SK-N-SH (cell line): ENCODE measurements around the gene TCF15. TPM values are rescaled to one million over a fixed set of nuclear protein-coding genes. Genes with fewer than 3 reads are reported as not detected.

Source experiments
- CTCF ChIA-PET: fragments of 300-600, 350-600 bp; formaldehyde crosslinking; extraction: SDS; loops from one replicate; lab custom pipeline; 2021; lab: Yijun Ruan, JAX
- POLR2A ChIA-PET: fragments of 350-600 bp; sonication (Branson Sonifier 250); formaldehyde crosslinking; extraction: SDS; loops from one replicate; lab custom pipeline; 2020; ENCODE audit warnings: antibody characterized with exemption, inconsistent platforms; lab: Yijun Ruan, JAX
- DNase-seq: peaks from one replicate; pipeline ENCODE4 v3.0.0; 2012
- H2AFZ ChIP-seq: fragments of 200-600 bp; sonication (generic); 2 replicates; pipeline ENCODE4 v1.8.1; 2016; ENCODE audit warnings: antibody characterized with exemption, mild to moderate bottlenecking, low read depth
- H3F3A ChIP-seq: fragments of 200-600 bp; sonication (generic); replicated peaks from 2 replicates; pipeline ENCODE3; 2016; ENCODE audit warnings: antibody characterized with exemption, mild to moderate bottlenecking; ENCODE audit not compliant: insufficient read depth
- H3K27ac ChIP-seq, 2 experiments: fragments of 200-500 bp in 1 of 2; fragments of 200-600 bp in 1 of 2; sonication (Bioruptor generic) in 1 of 2; sonication (generic), shearing (Covaris generic) in 1 of 2; 2 replicates each; pipeline versions ENCODE4 v1.5.1 to v1.6.1; 2014 to 2016; ENCODE audit warnings: low read depth in 2 of 2, inconsistent platforms in 1 of 2, low read length in 1 of 2, mild to moderate bottlenecking in 1 of 2, mixed read lengths in 1 of 2
- H3K27me3 ChIP-seq: fragments of 200-600 bp; sonication (generic), shearing (Covaris generic); 2 replicates; pipeline ENCODE4 v1.6.1; 2016; ENCODE audit warnings: mixed run types; ENCODE audit not compliant: insufficient read depth
- H3K36me3 ChIP-seq, 2 experiments: fragments of 200-500 bp in 1 of 2; fragments of 200-600 bp in 1 of 2; sonication (Bioruptor generic) in 1 of 2; sonication (generic) in 1 of 2; replicated peaks in 1 of 2; 2 replicates each; pipeline versions ENCODE3 to v1.5.1; 2014 to 2016; ENCODE audit warnings: low read length in 1 of 2, mild to moderate bottlenecking in 1 of 2; ENCODE audit not compliant: insufficient read depth in 2 of 2, control insufficient read depth in 1 of 2
- H3K4me1 ChIP-seq, 2 experiments: fragments of 200-500 bp in 1 of 2; fragments of 200-600 bp in 1 of 2; sonication (Bioruptor generic) in 1 of 2; sonication (generic), shearing (Covaris generic) in 1 of 2; 2 replicates each; pipeline versions ENCODE4 v1.5.1 to v1.6.1; 2014 to 2016; ENCODE audit warnings: low read depth in 1 of 2, low read length in 1 of 2, mixed run types in 1 of 2; ENCODE audit not compliant: insufficient read depth in 2 of 2, control insufficient read depth in 1 of 2
- H3K4me2 ChIP-seq: fragments of 200-600 bp; sonication (generic), shearing (Covaris generic); 2 replicates; pipeline ENCODE4 v1.6.1; 2017; ENCODE audit warnings: mixed run types
- H3K4me3 ChIP-seq, 2 experiments: fragments of 200-500 bp in 1 of 2; fragments of 200-600 bp in 1 of 2; sonication (Bioruptor generic) in 1 of 2; sonication (generic), shearing (Covaris generic) in 1 of 2; 2 replicates each; pipeline versions ENCODE4 v1.5.1 to v1.8.1; 2014 to 2016; ENCODE audit warnings: low read depth in 2 of 2, inconsistent platforms in 1 of 2, low read length in 1 of 2, mild to moderate bottlenecking in 1 of 2, mixed read lengths in 1 of 2, moderate library complexity in 1 of 2
- H3K79me2 ChIP-seq: fragments of 200-600 bp; sonication (generic); 2 replicates; pipeline ENCODE4 v1.8.1; 2017; ENCODE audit warnings: mild to moderate bottlenecking; ENCODE audit not compliant: insufficient read depth
- H3K9ac ChIP-seq: fragments of 200-600 bp; sonication (generic); 2 replicates; pipeline ENCODE4 v1.6.1; 2017; ENCODE audit warnings: mixed run types
- H3K9me2 ChIP-seq: fragments of 200-600 bp; sonication (generic); 2 replicates; pipeline ENCODE4 v1.6.1; 2017; ENCODE audit warnings: mixed run types
- H3K9me3 ChIP-seq: fragments of 200-600 bp; sonication (generic); 2 replicates; pipeline ENCODE4 v1.6.1; 2017; ENCODE audit warnings: mixed run types, mild to moderate bottlenecking, moderate library complexity
- H4K20me1 ChIP-seq: fragments of 200-600 bp; sonication (generic); 2 replicates; pipeline ENCODE4 v1.6.1; 2017; ENCODE audit warnings: mild to moderate bottlenecking, mixed run types; ENCODE audit not compliant: insufficient read depth
- FOXM1 ChIP-seq: IDR thresholded peaks from 2 replicates; pipeline ENCODE4 v1.4.0; 2012; ENCODE audit warnings: low read depth, mild to moderate bottlenecking
- MXI1 ChIP-seq: IDR thresholded peaks from 2 replicates; pipeline ENCODE4 v1.6.1; 2012; ENCODE audit warnings: mild to moderate bottlenecking, low read depth, low read length, improper control_type of control experiment
- NFIC ChIP-seq: IDR thresholded peaks from 2 replicates; pipeline ENCODE4 v1.4.0; 2012; ENCODE audit warnings: borderline replicate concordance
- REST ChIP-seq: IDR thresholded peaks from 2 replicates; pipeline ENCODE4 v1.6.1; 2012; ENCODE audit warnings: mild to moderate bottlenecking, low read depth, low read length, moderate library complexity
- SIN3A ChIP-seq: IDR thresholded peaks from 2 replicates; pipeline ENCODE4 v1.6.1; 2012; ENCODE audit warnings: low read depth, mild to moderate bottlenecking, low read length, moderate library complexity, borderline replicate concordance
- SMC3 ChIP-seq: IDR thresholded peaks from 2 replicates; pipeline ENCODE4 v1.6.1; 2012; ENCODE audit warnings: low read depth, low read length, improper control_type of control experiment
- TAF1 ChIP-seq: IDR thresholded peaks from 2 replicates; pipeline ENCODE4 v1.6.1; 2012; ENCODE audit warnings: low read depth, mild to moderate bottlenecking, low read length, moderate library complexity, borderline replicate concordance
- WGBS: methylation state at CpG from one replicate; pipeline ENCODE4 v1.1.6; 2017; ENCODE audit warnings: low lambda C conversion rate; 5-methylcytosine and 5-hydroxymethylcytosine counted together
- polyA plus RNA-seq, 3 experiments: library from polyadenylated mRNA; depleted of rRNA; stranded (reverse); fragments of >200 nt; gene quantifications; 2 replicates each; pipeline ENCODE4 v1.2.3, GENCODE V29; 2012
- TF ChIP-seq, protein P1 (sequence below): IDR thresholded peaks from 2 replicates; pipeline ENCODE4 v1.4.0; 2012; ENCODE audit warnings: low read depth, borderline replicate concordance
- TF ChIP-seq, protein P2 (sequence below): fragments of 150-350 bp; IDR thresholded peaks from 2 replicates; pipeline ENCODE4 v1.6.1; 2016; ENCODE audit warnings: mild to moderate bottlenecking, low read depth, low read length
- TF ChIP-seq, protein P3 (sequence below): fragments of 150-350 bp; IDR thresholded peaks from 2 replicates; pipeline ENCODE4 v1.6.1; 2017; ENCODE audit warnings: antibody characterized with exemption, low read length, low read depth, borderline replicate concordance

TCF15 gene
- polyA plus RNA-seq, 1 of the 3 experiments (the other 2 are of a cell fraction), result not detected

DNA sequence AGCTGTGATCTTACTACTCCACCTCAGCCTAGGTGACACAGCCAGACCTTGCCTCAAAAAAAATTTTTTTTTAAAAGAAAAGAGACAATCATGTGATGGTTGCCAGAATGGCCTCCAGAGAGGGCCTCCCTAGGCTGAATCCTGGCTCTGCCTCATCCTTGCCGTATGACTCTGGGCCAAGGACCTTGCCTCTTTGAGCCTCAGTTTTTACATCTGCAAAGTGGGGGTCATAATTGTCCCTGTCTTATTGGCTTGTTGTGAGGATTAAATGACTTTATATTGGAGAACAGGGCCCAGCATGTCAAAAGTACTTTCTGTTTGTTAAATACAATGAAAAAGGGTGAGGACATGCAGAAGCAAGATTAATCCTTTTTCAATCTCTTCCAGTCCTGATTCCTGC lies 28.5 kb upstream of the TCF15 start:
- POLR2A ChIA-PET, result no interaction called here
- Histone ChIP-seq H3K27ac (no peak overlapping the region), H3K27me3 (no peaks in the 10 kb centered on the region; the same call in 1 of the 2 replicates), H3K79me2 (no peaks in the 10 kb centered on the region), H3K36me3 (no peaks in the 10 kb centered on the region), H3K9me2 (no peaks in the 10 kb centered on the region), H3K4me3 (no peak overlapping the region), H3F3A (peaks cover 7% of the 10 kb centered on the region), H2AFZ (no peak overlapping the region), H3K4me2 (no peak overlapping the region), H4K20me1 (no peaks in the 10 kb centered on the region), H3K4me1 (peaks cover 0 to 7% of the 10 kb centered on the region in 2 experiments; a peak in 1 of 4 replicates), H3K9ac (no peak overlapping the region), H3K9me3 (no peaks in the 10 kb centered on the region)
- WGBS, result 100% methylated on average over 1 of the region's 1 CpG
- no peak for DNase-seq
- CTCF ChIA-PET, result interaction anchor here (0.6 to 1.8 kb wide), 4 partner anchors 15 to 204 kb away, joined by 3 to 5 read pairs (median 3); no protein-coding TSS in a partner anchor
- TF ChIP-seq, protein P1, sequence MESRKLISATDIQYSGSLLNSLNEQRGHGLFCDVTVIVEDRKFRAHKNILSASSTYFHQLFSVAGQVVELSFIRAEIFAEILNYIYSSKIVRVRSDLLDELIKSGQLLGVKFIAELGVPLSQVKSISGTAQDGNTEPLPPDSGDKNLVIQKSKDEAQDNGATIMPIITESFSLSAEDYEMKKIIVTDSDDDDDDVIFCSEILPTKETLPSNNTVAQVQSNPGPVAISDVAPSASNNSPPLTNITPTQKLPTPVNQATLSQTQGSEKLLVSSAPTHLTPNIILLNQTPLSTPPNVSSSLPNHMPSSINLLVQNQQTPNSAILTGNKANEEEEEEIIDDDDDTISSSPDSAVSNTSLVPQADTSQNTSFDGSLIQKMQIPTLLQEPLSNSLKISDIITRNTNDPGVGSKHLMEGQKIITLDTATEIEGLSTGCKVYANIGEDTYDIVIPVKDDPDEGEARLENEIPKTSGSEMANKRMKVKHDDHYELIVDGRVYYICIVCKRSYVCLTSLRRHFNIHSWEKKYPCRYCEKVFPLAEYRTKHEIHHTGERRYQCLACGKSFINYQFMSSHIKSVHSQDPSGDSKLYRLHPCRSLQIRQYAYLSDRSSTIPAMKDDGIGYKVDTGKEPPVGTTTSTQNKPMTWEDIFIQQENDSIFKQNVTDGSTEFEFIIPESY, result no peak
- no peak for TF ChIP-seq SIN3A
- no peak for TF ChIP-seq TAF1
- TF ChIP-seq REST, result no peak
- TF ChIP-seq MXI1, result no peak
- no peak for TF ChIP-seq FOXM1
- TF ChIP-seq, protein P2, sequence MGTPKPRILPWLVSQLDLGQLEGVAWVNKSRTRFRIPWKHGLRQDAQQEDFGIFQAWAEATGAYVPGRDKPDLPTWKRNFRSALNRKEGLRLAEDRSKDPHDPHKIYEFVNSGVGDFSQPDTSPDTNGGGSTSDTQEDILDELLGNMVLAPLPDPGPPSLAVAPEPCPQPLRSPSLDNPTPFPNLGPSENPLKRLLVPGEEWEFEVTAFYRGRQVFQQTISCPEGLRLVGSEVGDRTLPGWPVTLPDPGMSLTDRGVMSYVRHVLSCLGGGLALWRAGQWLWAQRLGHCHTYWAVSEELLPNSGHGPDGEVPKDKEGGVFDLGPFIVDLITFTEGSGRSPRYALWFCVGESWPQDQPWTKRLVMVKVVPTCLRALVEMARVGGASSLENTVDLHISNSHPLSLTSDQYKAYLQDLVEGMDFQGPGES, result no peak
- no peak for TF ChIP-seq SMC3

DNA sequence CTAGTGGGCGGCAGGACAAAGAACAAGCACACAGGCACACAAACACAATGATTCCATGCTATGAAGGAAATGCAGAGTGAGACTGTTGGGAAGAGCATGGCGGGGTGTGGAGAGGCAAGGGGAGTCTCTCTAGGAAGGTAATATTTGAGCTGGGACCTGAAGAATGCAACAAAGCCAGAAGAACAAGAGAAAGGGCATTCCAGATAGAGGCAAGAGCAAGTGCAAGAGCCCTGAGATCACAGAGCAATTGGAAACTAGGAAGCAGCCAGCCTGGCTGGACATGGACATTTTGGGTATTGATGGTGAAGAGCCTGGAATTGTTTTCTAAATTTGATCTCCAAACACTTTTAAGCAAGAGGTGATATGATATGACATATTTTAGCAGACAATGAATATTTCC lies 27.4 kb upstream of the TCF15 start:
- H3F3A ChIP-seq, result peaks cover 7% of the 10 kb centered on the region
- H3K9me3 ChIP-seq, result no peaks in the 10 kb centered on the region
- peaks cover under 1% of the 10 kb centered on the region; the same call in 1 of the 2 replicates for H3K27me3 ChIP-seq
- no peak overlapping the region for H3K4me3 ChIP-seq
- no peak for DNase-seq
- peaks cover 0 to 7% of the 10 kb centered on the region in 2 experiments; a peak in 1 of 4 replicates for H3K4me1 ChIP-seq
- ChIA-PET CTCF (interaction anchor here (0.7 to 5.0 kb wide), 4 partner anchors 8 to 75 kb away, joined by 3 to 30 read pairs (median 4); no protein-coding TSS in a partner anchor), POLR2A (no interaction called here)
- 65% methylated on average over 2 of the region's 2 CpGs for WGBS
- H3K27ac ChIP-seq, result no peak overlapping the region
- H2AFZ ChIP-seq, result no peak overlapping the region
- no peak overlapping the region for H3K4me2 ChIP-seq
- H3K9ac ChIP-seq, result no peak overlapping the region
- no peaks in the 10 kb centered on the region for H4K20me1 ChIP-seq
- no peaks in the 10 kb centered on the region for H3K36me3 ChIP-seq
- no peaks in the 10 kb centered on the region for H3K79me2 ChIP-seq
- TF ChIP-seq, protein P3, sequence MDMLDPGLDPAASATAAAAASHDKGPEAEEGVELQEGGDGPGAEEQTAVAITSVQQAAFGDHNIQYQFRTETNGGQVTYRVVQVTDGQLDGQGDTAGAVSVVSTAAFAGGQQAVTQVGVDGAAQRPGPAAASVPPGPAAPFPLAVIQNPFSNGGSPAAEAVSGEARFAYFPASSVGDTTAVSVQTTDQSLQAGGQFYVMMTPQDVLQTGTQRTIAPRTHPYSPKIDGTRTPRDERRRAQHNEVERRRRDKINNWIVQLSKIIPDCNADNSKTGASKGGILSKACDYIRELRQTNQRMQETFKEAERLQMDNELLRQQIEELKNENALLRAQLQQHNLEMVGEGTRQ, result no peak
- TF ChIP-seq NFIC, result no peak
- TF ChIP-seq, protein P1, result no peak
- TF ChIP-seq, all 33 proteins: peak for 0
- H3K9me2 ChIP-seq, result no peaks in the 10 kb centered on the region
